A549 (cell line): ENCODE measurements around the gene MED27. TPM values are rescaled to one million over a fixed set of nuclear protein-coding genes. Genes with fewer than 3 reads are reported as not detected.

Experiments used
- ATAC-seq, 2 experiments: fragments of 200-7000 bp in 1 of 2; fragments of >200 bp in 1 of 2; cut with Nextera tagmentation in 1 of 2; cut with Tn5 transposase in 1 of 2; 3 replicates each; pipeline versions ENCODE4 v1.8.0 to v1.9.1; 2018 to 2020; ENCODE audit warnings: mild to moderate bottlenecking in 1 of 2, moderate library complexity in 1 of 2
- CTCF ChIA-PET: fragments of 300-600 bp; sonication (Branson Sonifier 250); formaldehyde crosslinking; extraction: SDS; loops from one replicate; lab custom pipeline; 2021; ENCODE audit warnings: antibody characterized with exemption, inconsistent platforms; lab: Yijun Ruan, JAX
- POLR2A ChIA-PET: fragments of 350-600 bp; formaldehyde crosslinking; extraction: SDS; loops from one replicate; lab custom pipeline; 2021; ENCODE audit warnings: antibody characterized with exemption, inconsistent platforms; lab: Yijun Ruan, JAX
- DNase-seq, 2 experiments: peaks; one replicate each; pipeline versions ENCODE4 v3.0.0 to v3.0.0-alpha.2; 2011 to 2016; ENCODE audit warnings: low read depth in 1 of 2, low spot score in 1 of 2
- FAIRE-seq: peaks from 2 replicates; lab custom pipeline; 2011; peaks lifted over from hg19 to GRCh38; lab: Jason Lieb, UNC
- H3K27ac ChIP-seq, 2 experiments: fragments of >200 bp; sonication (Bioruptor Twin); formaldehyde crosslinking; 3 replicates each; pipeline ENCODE4 v1.5.1; 2016 to 2017
- H3K4me1 ChIP-seq: fragments of >200 bp; sonication (Bioruptor Twin); formaldehyde crosslinking; 3 replicates; pipeline ENCODE4 v1.6.1; 2016
- H3K4me2 ChIP-seq: fragments of >200 bp; sonication (Bioruptor Twin); formaldehyde crosslinking; 3 replicates; pipeline ENCODE4 v1.6.1; 2016
- H3K4me3 ChIP-seq: fragments of >200 bp; sonication (Bioruptor Twin); formaldehyde crosslinking; 3 replicates; pipeline ENCODE4 v1.5.1; 2016
- H3K9me3 ChIP-seq: fragments of >200 bp; sonication (Bioruptor Twin); formaldehyde crosslinking; 3 replicates; pipeline ENCODE4 v1.6.1; 2016
- ATOH8 ChIP-seq: fragments of 250-450 bp; sonication (Bioruptor Pico); IDR thresholded peaks from 2 replicates; pipeline ENCODE4 v1.5.0; 2020; ENCODE audit warnings: low read depth, mild to moderate bottlenecking, moderate library complexity
- BHLHE40 ChIP-seq: IDR thresholded peaks from 2 replicates; pipeline ENCODE4 v1.6.1; 2012; ENCODE audit warnings: low read depth, low read length, inconsistent platforms
- CBX8 ChIP-seq: fragments of 200-600 bp; sonication (generic); IDR thresholded peaks from 2 replicates; pipeline ENCODE4 v1.6.1; 2016
- CHD2 ChIP-seq: fragments of 150-350 bp; IDR thresholded peaks from 2 replicates; pipeline ENCODE4 v1.6.1; 2014; ENCODE audit warnings: low read length; ENCODE audit not compliant: partially characterized antibody
- CTCF ChIP-seq: fragments of >200 bp; sonication (Bioruptor Twin); formaldehyde crosslinking; IDR thresholded peaks from 3 replicates; pipeline ENCODE4 v1.5.1; 2016
- EHF ChIP-seq: fragments of 250-450 bp; sonication (Bioruptor Pico); IDR thresholded peaks from 2 replicates; pipeline ENCODE4 v1.5.0; 2020; ENCODE audit warnings: mild to moderate bottlenecking
- ELK1 ChIP-seq: fragments of 150-350 bp; IDR thresholded peaks from 2 replicates; pipeline ENCODE4 v1.6.1; 2014; ENCODE audit warnings: low read depth, mild to moderate bottlenecking, low read length
- EP300 ChIP-seq, 2 experiments: fragments of >200 bp; sonication (Bioruptor Twin); formaldehyde crosslinking; IDR thresholded peaks; 2 replicates in 1 of 2; 3 replicates in 1 of 2; pipeline ENCODE4 v1.6.1; 2016 to 2017
- ESRRA ChIP-seq: fragments of 150-350 bp; IDR thresholded peaks from 2 replicates; pipeline ENCODE4 v1.6.1; 2014; ENCODE audit warnings: mild to moderate bottlenecking, low read length, borderline replicate concordance
- FOXS1 ChIP-seq: fragments of 250-450 bp; sonication (Bioruptor Pico); IDR thresholded peaks from 2 replicates; pipeline ENCODE4 v1.5.0; 2020; ENCODE audit warnings: mild to moderate bottlenecking, moderate library complexity
- GATA3 ChIP-seq: IDR thresholded peaks from 2 replicates; pipeline ENCODE4 v1.6.1; 2012; ENCODE audit warnings: borderline replicate concordance
- HEYL ChIP-seq: fragments of 250-450 bp; sonication (Bioruptor Pico); IDR thresholded peaks from 2 replicates; pipeline ENCODE4 v1.8.0; 2021; ENCODE audit warnings: mild to moderate bottlenecking, moderate library complexity
- HOXA7 ChIP-seq: fragments of 250-450 bp; sonication (Bioruptor Pico); IDR thresholded peaks from 2 replicates; pipeline ENCODE4 v1.5.0; 2020; ENCODE audit warnings: mild to moderate bottlenecking, moderate library complexity
- KDM1A ChIP-seq: fragments of 200-600 bp; sonication (generic); IDR thresholded peaks from 2 replicates; pipeline ENCODE4 v1.6.1; 2016; ENCODE audit warnings: low read depth, mild to moderate bottlenecking
- MAX ChIP-seq: IDR thresholded peaks from 2 replicates; pipeline ENCODE4 v1.6.1; 2012
- MAZ ChIP-seq: fragments of 150-350 bp; IDR thresholded peaks from 2 replicates; pipeline ENCODE4 v1.6.1; 2014; ENCODE audit warnings: antibody characterized with exemption, low read depth, low read length, borderline replicate concordance
- MYC ChIP-seq: IDR thresholded peaks from 2 replicates; pipeline ENCODE4 v1.6.1; 2012; ENCODE audit warnings: mild to moderate bottlenecking, inconsistent platforms, low read length, improper control_type of control experiment, borderline replicate concordance
- NFE2L2 ChIP-seq: fragments of 150-350 bp; conservative IDR thresholded peaks from 2 replicates; pipeline ENCODE4 v1.6.1; 2014; ENCODE audit warnings: low read length
- PBX3 ChIP-seq: IDR thresholded peaks from 2 replicates; pipeline ENCODE4 v1.6.1; 2012
- PHF8 ChIP-seq: fragments of 200-600 bp; sonication (generic); IDR thresholded peaks from 2 replicates; pipeline ENCODE4 v1.6.1; 2016; ENCODE audit warnings: low read depth, mild to moderate bottlenecking, antibody characterized with exemption, moderate library complexity, borderline replicate concordance
- POLR2AphosphoS2 ChIP-seq: conservative IDR thresholded peaks from 2 replicates; pipeline ENCODE4 v1.6.1; 2012; ENCODE audit warnings: low read length, improper control_type of control experiment, inconsistent platforms
- RAD21 ChIP-seq, 2 experiments: fragments of >200 bp in 1 of 2; sonication (Bioruptor Twin) in 1 of 2; formaldehyde crosslinking in 1 of 2; IDR thresholded peaks in 1 of 2; conservative IDR thresholded peaks in 1 of 2; 2 replicates in 1 of 2; 3 replicates in 1 of 2; pipeline ENCODE4 v1.6.1; 2012 to 2018; ENCODE audit warnings: inconsistent platforms in 1 of 2
- RCOR1 ChIP-seq: fragments of 150-350 bp; IDR thresholded peaks from 2 replicates; pipeline ENCODE4 v1.6.1; 2014; ENCODE audit warnings: antibody characterized with exemption, low read length, low read depth
- RFX5 ChIP-seq: fragments of 450-650 bp; IDR thresholded peaks from 2 replicates; pipeline ENCODE4 v1.7.1; 2014; ENCODE audit warnings: antibody characterized with exemption, mild to moderate bottlenecking, moderate library complexity
- SMC3 ChIP-seq: fragments of >200 bp; sonication (Bioruptor Twin); formaldehyde crosslinking; IDR thresholded peaks from 3 replicates; pipeline ENCODE4 v1.6.1; 2018; ENCODE audit warnings: inconsistent platforms
- SREBF2 ChIP-seq: fragments of 450-650 bp; IDR thresholded peaks from 2 replicates; pipeline ENCODE4 v1.6.1; 2014; ENCODE audit warnings: mild to moderate bottlenecking, moderate library complexity
- USF2 ChIP-seq: fragments of 450-650 bp; IDR thresholded peaks from 2 replicates; pipeline ENCODE4 v1.6.1; 2014; ENCODE audit warnings: antibody characterized with exemption
- ZC3H11A ChIP-seq: fragments of 450-650 bp; IDR thresholded peaks from 2 replicates; pipeline ENCODE4 v1.6.1; 2014; ENCODE audit warnings: antibody characterized with exemption, mild to moderate bottlenecking
- ZNF302 ChIP-seq: fragments of 250-450 bp; sonication (Bioruptor Pico); IDR thresholded peaks from 2 replicates; pipeline ENCODE4 v1.9.0; 2021; ENCODE audit warnings: inconsistent platforms, mild to moderate bottlenecking, moderate library complexity
- WGBS: methylation state at CpG from one replicate; pipeline ENCODE4 v1.1.6; 2017; ENCODE audit errors: missing lambda C conversion rate; 5-methylcytosine and 5-hydroxymethylcytosine counted together
- polyA plus RNA-seq, 4 experiments: library from polyadenylated mRNA; depleted of rRNA in 3 of 4; stranded (reverse); fragments of >200 nt; fragmentation: RNase III in 1 of 4; extraction: RNeasy Plus Mini Kit Qiagen cat#74134 plus additional on column Dnase treatment in 1 of 4; gene quantifications; 2 replicates in 3 of 4; 3 replicates in 1 of 4; pipeline ENCODE4 v1.2.3, GENCODE V29; 2011 to 2017

The MED27 gene
- polyA plus RNA-seq, 2 of the 4 experiments (the other 2 are of a cell fraction) = 24.2 to 37.8 TPM

GRCh38 chr9:131837316-131837715 lies 242.4 kb downstream of the MED27 start (continued):
- TF ChIP-seq SREBF2 (no peak), ZC3H11A (no peak), KDM1A (no peak), ATOH8 (CRISPR knock-in tag) (no peak), MAX (0 out of 2 replicates have a peak, but pooled peaks have one; percentile 22), ZNF302 (CRISPR knock-in tag) (no peak), NFE2L2 (no peak), PBX3 (no peak), EP300 (IDR thresholded peaks at IDR 0.05) (no peak), RAD21 (conservative IDR thresholded peaks at IDR 0.05 in 1 of 2, IDR thresholded peaks at IDR 0.05 in 1 of 2) (peak; percentile 41 to 56; a peak in 4 of 5 replicates), CBX8 (no peak)

GRCh38 chr9:131836607-131837315 lies 242.9 kb downstream of the MED27 start:
- WGBS = 90% methylated on average over 9 of the region's 17 CpGs
- FAIRE-seq (no peak), ATAC-seq (no peak), DNase-seq (no peak)
- ChIA-PET POLR2A (no interaction called here), CTCF (interaction anchor here (0.6 to 1.7 kb wide), 4 partner anchors 9 to 568 kb away, joined by 3 to 4 read pairs (median 4); no protein-coding TSS in a partner anchor)
- no peak for TF ChIP-seq ELK1
- TF ChIP-seq SREBF2 = no peak
- no peak for TF ChIP-seq BHLHE40
- no peak for TF ChIP-seq ZNF302 (CRISPR knock-in tag)
- TF ChIP-seq CBX8 = no peak
- no peak for TF ChIP-seq CTCF
- TF ChIP-seq PHF8 = no peak
- TF ChIP-seq POLR2AphosphoS2 = no peak
- TF ChIP-seq SMC3 = no peak
- Histone ChIP-seq H3K4me2 (no peak overlapping the region), H3K27ac (no peak overlapping the region), H3K4me1 (no peaks in the 10 kb centered on the region), H3K4me3 (no peak overlapping the region), H3K9me3 (peaks cover 5% of the 10 kb centered on the region; the same call in 1 of the 3 replicates)

GRCh38 chr9:131836021-131836420 lies 243.6 kb downstream of the MED27 start:
- FAIRE-seq (no peak), ATAC-seq (no peak), DNase-seq (no peak)
- Histone ChIP-seq H3K4me3 (no peak overlapping the region), H3K4me1 (no peaks in the 10 kb centered on the region), H3K4me2 (no peak overlapping the region), H3K27ac (no peak overlapping the region), H3K9me3 (peaks cover 5% of the 10 kb centered on the region; the same call in 1 of the 3 replicates)
- ChIA-PET POLR2A (no interaction called here), CTCF (interaction anchor here (0.6 to 1.7 kb wide), 3 partner anchors 10 to 400 kb away, joined by 4 read pairs; no protein-coding TSS in a partner anchor)
- WGBS = 72% methylated on average over 18 of the region's 18 CpGs
- TF ChIP-seq HOXA7 (CRISPR knock-in tag) (no peak), USF2 (no peak), CHD2 (no peak), EHF (CRISPR knock-in tag) (no peak), FOXS1 (no peak), MAX (no peak), ZC3H11A (no peak), GATA3 (no peak), MAZ (no peak), NFE2L2 (no peak), ESRRA (no peak), MYC (no peak), RCOR1 (no peak), HEYL (CRISPR knock-in tag) (no peak), RFX5 (no peak), CBX8 (no peak), POLR2AphosphoS2 (no peak), BHLHE40 (no peak)
